ENCODE results near the gene TMEM140. TPM values are rescaled to one million over a fixed set of nuclear protein-coding genes. Genes with fewer than 3 reads are reported as not detected.

TMEM140 gene
- total and polyA plus RNA-seq, 2 donors from 2014 or later, result 28.2 to 31.3 TPM

- Histone ChIP-seq H3K4me3 (ENCODE audit: low read length in 3 of 3) (no peak overlapping the region), H3K9ac (ENCODE audit: low read length in 3 of 3) (peak overlapping the region in 1 of 3 donors; percentile 29), H3K36me3 (ENCODE audit: control insufficient read depth in 2 of 3, insufficient read depth in 3 of 3, low read length in 3 of 3) (peaks cover 13 to 80% (median 25%) of the 10 kb centered on the region in 3 donors), H3K4me1 (ENCODE audit: control insufficient read depth in 2 of 3, insufficient read depth in 2 of 3, low read depth in 1 of 3, low read length in 3 of 3) (peaks cover 0 to 26% (median 25%) of the 10 kb centered on the region in 3 donors), H3K27me3 (ENCODE audit: control insufficient read depth, insufficient read depth, low read length) (no peaks in the 10 kb centered on the region), H3K9me3 (ENCODE audit: control insufficient read depth in 2 of 3, insufficient read depth in 1 of 3, low read length in 3 of 3) (no peaks in the 10 kb centered on the region), H3K27ac (ENCODE audit: low read depth in 2 of 2, low read length in 2 of 2) (peak overlapping the region in 1 of 2 donors; percentile 33)
- no peak for TF ChIP-seq CTCF (IDR thresholded peaks at IDR 0.05; ENCODE audit: borderline replicate concordance, extremely low read depth, insufficient read depth)
- DNase-seq, result peak in 1 of 5 donors; percentile 5
- FAIRE-seq, result no peak
- intact Hi-C loops (cut with DNase I), result no loop called here
These were observed 51.6 kb downstream of the TMEM140 start for GRCh38 chr7:135199439-135199838.

GRCh38 chr7:135200821-135201331, 53.0 kb downstream of the TMEM140 start:
- Histone ChIP-seq H3K9me3 (ENCODE audit: control insufficient read depth in 2 of 3, insufficient read depth in 1 of 3, low read length in 3 of 3) (no peaks in the 10 kb centered on the region), H3K36me3 (ENCODE audit: control insufficient read depth in 2 of 3, insufficient read depth in 3 of 3, low read length in 3 of 3) (peaks cover 13 to 72% (median 22%) of the 10 kb centered on the region in 3 donors), H3K4me3 (ENCODE audit: low read length in 3 of 3) (no peak overlapping the region), H3K27ac (ENCODE audit: low read depth in 2 of 2, low read length in 2 of 2) (peak overlapping the region in 1 of 2 donors; percentile 48), H3K4me1 (ENCODE audit: control insufficient read depth in 2 of 3, insufficient read depth in 2 of 3, low read depth in 1 of 3, low read length in 3 of 3) (peaks cover 0 to 33% (median 26%) of the 10 kb centered on the region in 3 donors), H3K27me3 (ENCODE audit: control insufficient read depth, insufficient read depth, low read length) (no peaks in the 10 kb centered on the region), H3K9ac (ENCODE audit: low read length in 3 of 3) (no peak overlapping the region)
- no peak for FAIRE-seq
- TF ChIP-seq CTCF (IDR thresholded peaks at IDR 0.05; ENCODE audit: borderline replicate concordance, extremely low read depth, insufficient read depth), result no peak
- intact Hi-C loops (cut with DNase I), result no loop called here
- DNase-seq, result peak in 2 of 5 donors; percentile 7 to 13

- Histone ChIP-seq H3K9me3 (ENCODE audit: control insufficient read depth in 2 of 3, insufficient read depth in 1 of 3, low read length in 3 of 3) (no peaks in the 10 kb centered on the region), H3K36me3 (ENCODE audit: control insufficient read depth in 2 of 3, insufficient read depth in 3 of 3, low read length in 3 of 3) (peaks cover 13 to 67% (median 20%) of the 10 kb centered on the region in 3 donors), H3K4me3 (ENCODE audit: low read length in 3 of 3) (peak overlapping the region in 1 of 3 donors; percentile 44), H3K27ac (ENCODE audit: low read depth in 2 of 2, low read length in 2 of 2) (peak overlapping the region; percentile 37 to 48), H3K9ac (ENCODE audit: low read length in 3 of 3) (peak overlapping the region in 1 of 3 donors; percentile 23), H3K4me1 (ENCODE audit: control insufficient read depth in 2 of 3, insufficient read depth in 2 of 3, low read depth in 1 of 3, low read length in 3 of 3) (peaks cover 0 to 36% (median 31%) of the 10 kb centered on the region in 3 donors), H3K27me3 (ENCODE audit: control insufficient read depth, insufficient read depth, low read length) (no peaks in the 10 kb centered on the region)
- DNase-seq (no peak), FAIRE-seq (no peak)
- TF ChIP-seq CTCF (IDR thresholded peaks at IDR 0.05; ENCODE audit: borderline replicate concordance, extremely low read depth, insufficient read depth), result no peak
- intact Hi-C loops (cut with DNase I), result no loop called here
These were observed 53.5 kb downstream of the TMEM140 start for GRCh38 chr7:135201350-135201749.
